Keratinocyte (primary cell): Measurements from ENCODE around the gene TMA7. TPM values are rescaled to one million over a fixed set of nuclear protein-coding genes. Genes with fewer than 3 reads are reported as not detected.
A peak's percentile ranks its signal among the peaks of the same experiment; 100 is the strongest.

Source experiments
- DNase-seq: peaks from one replicate; pipeline ENCODE4 v3.0.0-alpha.2; 2011; ENCODE audit warnings: low read depth, missing footprints, low spot score
- FAIRE-seq: peaks from 2 replicates; lab custom pipeline; 2011; peaks lifted over from hg19 to GRCh38; lab: Jason Lieb, UNC
- H2AFZ ChIP-seq: 2 replicates; pipeline ENCODE4 v1.6.0; 2012; ENCODE audit warnings: low read length, control low read depth, inconsistent platforms; ENCODE audit not compliant: control insufficient read depth
- H3K27ac ChIP-seq: 2 replicates; pipeline ENCODE4 v1.5.1; 2011; ENCODE audit warnings: low read length; ENCODE audit not compliant: control insufficient read depth, insufficient read depth
- H3K27me3 ChIP-seq: 3 replicates; pipeline ENCODE4 v1.6.0; 2011; ENCODE audit warnings: low read length; ENCODE audit not compliant: control insufficient read depth, insufficient read depth; ENCODE audit errors: extremely low read depth
- H3K36me3 ChIP-seq, 2 experiments: 2 replicates in 1 of 2; 3 replicates in 1 of 2; pipeline ENCODE4 v1.5.1; 2011; ENCODE audit warnings: low read length in 2 of 2, mild to moderate bottlenecking in 1 of 2; ENCODE audit not compliant: control insufficient read depth in 2 of 2, insufficient read depth in 2 of 2; ENCODE audit errors: extremely low read depth in 1 of 2
- H3K4me1 ChIP-seq: 3 replicates; pipeline ENCODE4 v1.5.1; 2011; ENCODE audit warnings: low read length; ENCODE audit not compliant: control insufficient read depth, insufficient read depth; ENCODE audit errors: extremely low read depth
- H3K4me2 ChIP-seq: 3 replicates; pipeline ENCODE4 v1.6.0; 2011; ENCODE audit warnings: low read depth, low read length; ENCODE audit not compliant: control insufficient read depth, insufficient read depth; ENCODE audit errors: extremely low read depth
- H3K4me3 ChIP-seq, 3 experiments: fragments of 200-600 bp in 1 of 3; sonication (generic) in 1 of 3; 2 replicates in 2 of 3; 3 replicates in 1 of 3; pipeline ENCODE4 v1.5.1; 2011 to 2016; ENCODE audit warnings: low read length in 3 of 3, mild to moderate bottlenecking in 3 of 3, control low read depth in 2 of 3, inconsistent platforms in 1 of 3, low read depth in 1 of 3, mixed read lengths in 1 of 3, mixed run types in 1 of 3, moderate library complexity in 1 of 3; ENCODE audit not compliant: control insufficient read depth in 2 of 3, insufficient read depth in 2 of 3; ENCODE audit errors: extremely low read depth in 1 of 3
- H3K79me2 ChIP-seq: 2 replicates; pipeline ENCODE4 v1.6.0; 2012; ENCODE audit warnings: low read length; ENCODE audit not compliant: control insufficient read depth, insufficient read depth
- H3K9ac ChIP-seq: 3 replicates; pipeline ENCODE4 v1.6.0; 2011; ENCODE audit warnings: low read length; ENCODE audit not compliant: control insufficient read depth, insufficient read depth; ENCODE audit errors: extremely low read depth
- H3K9me1 ChIP-seq: 3 replicates; pipeline ENCODE4 v1.6.0; 2011; ENCODE audit warnings: low read length; ENCODE audit not compliant: control insufficient read depth, insufficient read depth; ENCODE audit errors: extremely low read depth
- H3K9me3 ChIP-seq: 2 replicates; pipeline ENCODE4 v1.5.1; 2012; ENCODE audit warnings: low read depth, low read length; ENCODE audit not compliant: control insufficient read depth
- H4K20me1 ChIP-seq: 3 replicates; pipeline ENCODE4 v1.6.0; 2011; ENCODE audit warnings: low read length; ENCODE audit not compliant: control insufficient read depth, insufficient read depth; ENCODE audit errors: extremely low read depth
- EZH2 ChIP-seq: IDR thresholded peaks from one replicate; pipeline ENCODE4 v1.6.1; 2012; ENCODE audit warnings: inconsistent platforms, mild to moderate bottlenecking, low read length, moderate library complexity
- dilution Hi-C: fragments of 300-500 bp; cut with MboI; formaldehyde crosslinking; loops from one replicate; pipeline ENCODE4 v1.7.0; 2020; ENCODE audit warnings: low sequenced_read_pairs; ENCODE audit not compliant: extremely low pct_ligation_motif_present
- polyA plus RNA-seq, 5 experiments: library from polyadenylated mRNA; depleted of rRNA in 3 of 5; stranded (reverse) in 3 of 5; stranded (forward) in 1 of 5; unstranded in 1 of 5; fragments of >200 nt; gene quantifications; 1 replicate in 1 of 5; 2 replicates in 3 of 5; 3 replicates in 1 of 5; pipeline versions ENCODE4 v1.2.1 to v1.2.3, GENCODE V29; 2011 to 2012; ENCODE audit warnings: missing spikeins in 2 of 5, low read depth in 1 of 5, low replicate concordance in 1 of 5
- TF ChIP-seq, protein P1 (sequence below), 3 experiments: IDR thresholded peaks in 1 of 3; conservative IDR thresholded peaks in 1 of 3; optimal IDR thresholded peaks in 1 of 3; 2 replicates in 2 of 3; 3 replicates in 1 of 3; pipeline versions ENCODE3 to v1.5.1; 2011; ENCODE audit warnings: low read length in 3 of 3, mild to moderate bottlenecking in 3 of 3, moderate library complexity in 2 of 3, control low read depth in 1 of 3, inconsistent platforms in 1 of 3; ENCODE audit not compliant: insufficient read depth in 2 of 3; ENCODE audit errors: extremely low read depth in 1 of 3

Gene TMA7
- polyA plus RNA-seq, 1 donor (not counting 4 experiments of a cell fraction or from before 2014, with no cell fraction given): 418 TPM

DNA sequence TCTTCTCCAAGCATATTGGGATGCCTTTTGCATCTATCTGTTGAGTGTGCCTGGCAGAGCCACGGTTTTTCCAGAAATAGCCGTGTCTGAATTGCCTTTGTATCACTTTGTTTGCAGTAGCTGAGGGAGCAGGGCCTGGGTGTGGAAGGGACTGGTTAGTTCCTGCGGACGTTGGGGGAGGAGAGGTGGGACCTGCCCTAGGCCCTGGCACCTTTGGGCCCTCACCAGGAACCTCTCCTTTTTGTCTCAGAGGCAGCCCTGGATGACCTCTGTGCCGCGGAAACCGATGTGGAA lies 25.1 kb downstream of the TMA7 start:
- Histone ChIP-seq H3K27ac (peak overlapping the region; percentile 98), H4K20me1 (no peaks in the 10 kb centered on the region), H3K4me3 (no peak overlapping the region), H3K9me3 (no peaks in the 10 kb centered on the region), H3K36me3 (peaks cover 15 to 40% of the 10 kb centered on the region in 2 experiments), H3K27me3 (no peaks in the 10 kb centered on the region), H3K79me2 (peaks cover 34% of the 10 kb centered on the region), H3K4me1 (peaks cover 31% of the 10 kb centered on the region), H3K4me2 (peak overlapping the region; percentile 27), H2AFZ (no peak overlapping the region), H3K9me1 (no peaks in the 10 kb centered on the region), H3K9ac (peak overlapping the region; percentile 93)
- DNase-seq (no peak), FAIRE-seq (no peak)
- dilution Hi-C loops: no loop called here
- TF ChIP-seq, protein P1, sequence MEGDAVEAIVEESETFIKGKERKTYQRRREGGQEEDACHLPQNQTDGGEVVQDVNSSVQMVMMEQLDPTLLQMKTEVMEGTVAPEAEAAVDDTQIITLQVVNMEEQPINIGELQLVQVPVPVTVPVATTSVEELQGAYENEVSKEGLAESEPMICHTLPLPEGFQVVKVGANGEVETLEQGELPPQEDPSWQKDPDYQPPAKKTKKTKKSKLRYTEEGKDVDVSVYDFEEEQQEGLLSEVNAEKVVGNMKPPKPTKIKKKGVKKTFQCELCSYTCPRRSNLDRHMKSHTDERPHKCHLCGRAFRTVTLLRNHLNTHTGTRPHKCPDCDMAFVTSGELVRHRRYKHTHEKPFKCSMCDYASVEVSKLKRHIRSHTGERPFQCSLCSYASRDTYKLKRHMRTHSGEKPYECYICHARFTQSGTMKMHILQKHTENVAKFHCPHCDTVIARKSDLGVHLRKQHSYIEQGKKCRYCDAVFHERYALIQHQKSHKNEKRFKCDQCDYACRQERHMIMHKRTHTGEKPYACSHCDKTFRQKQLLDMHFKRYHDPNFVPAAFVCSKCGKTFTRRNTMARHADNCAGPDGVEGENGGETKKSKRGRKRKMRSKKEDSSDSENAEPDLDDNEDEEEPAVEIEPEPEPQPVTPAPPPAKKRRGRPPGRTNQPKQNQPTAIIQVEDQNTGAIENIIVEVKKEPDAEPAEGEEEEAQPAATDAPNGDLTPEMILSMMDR (optimal IDR thresholded peaks at IDR 0.05 in 1 of 3, IDR thresholded peaks at IDR 0.05 in 1 of 3, conservative IDR thresholded peaks at IDR 0.05 in 1 of 3; ENCODE audit: extremely low read depth in 1 of 3, insufficient read depth in 2 of 3, low read length in 3 of 3): no peak
- TF ChIP-seq EZH2: no peak

DNA sequence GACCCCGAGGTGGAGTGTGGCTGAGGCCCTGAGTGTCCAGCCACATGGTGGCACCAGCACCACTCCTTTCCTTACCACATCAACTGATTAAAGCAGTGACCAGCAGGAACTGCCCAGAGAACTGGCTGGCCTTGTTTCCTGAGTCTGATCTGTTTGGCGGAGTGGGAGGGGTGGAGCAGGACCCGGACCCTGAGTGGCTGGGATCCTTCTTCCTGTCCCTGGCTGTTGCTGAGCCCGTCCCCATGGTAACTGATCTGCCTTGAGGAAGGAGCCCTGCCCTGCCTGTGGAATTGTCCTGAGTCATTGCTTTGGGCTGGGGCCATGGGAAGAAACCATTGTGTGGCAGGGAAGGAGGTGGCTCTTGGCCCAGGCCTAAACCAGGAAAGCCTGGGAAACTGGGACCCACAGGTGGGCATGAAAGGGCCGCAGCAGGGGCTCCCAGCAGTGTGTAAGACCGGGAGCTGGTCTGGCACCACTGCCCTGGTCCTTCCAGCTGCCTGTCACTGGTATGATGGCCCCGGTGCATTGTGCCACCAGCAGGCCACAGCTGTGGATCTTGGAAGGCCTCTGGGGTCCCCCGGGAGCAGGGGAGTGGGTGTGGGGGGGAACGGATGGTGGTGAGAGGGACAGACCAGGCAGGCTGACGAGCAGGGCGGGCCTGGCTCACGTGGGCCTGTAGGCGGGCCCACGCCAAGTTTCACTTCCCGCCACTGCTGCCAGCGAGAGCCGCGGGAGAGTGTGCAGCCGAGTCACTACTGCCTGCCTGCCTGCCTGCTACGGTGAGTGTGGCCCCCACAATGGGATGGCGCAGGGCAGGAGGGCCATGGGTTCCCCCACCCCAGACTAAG lies 25.7 kb downstream of the TMA7 start:
- H3K9me1 ChIP-seq: no peaks in the 10 kb centered on the region
- H3K27me3 ChIP-seq: no peaks in the 10 kb centered on the region
- dilution Hi-C loops: no loop called here
- peak; percentile 89 for FAIRE-seq
- no peaks in the 10 kb centered on the region for H3K9me3 ChIP-seq
- peak overlapping the region; percentile 93 for H3K9ac ChIP-seq
- DNase-seq: peak; percentile 95
- peaks cover 40% of the 10 kb centered on the region for H3K79me2 ChIP-seq
- peak overlapping the region; percentile 35 to 64 (median 56) for H3K4me3 ChIP-seq
- H3K4me1 ChIP-seq: peaks cover 31% of the 10 kb centered on the region
- peaks cover 11 to 35% of the 10 kb centered on the region in 2 experiments for H3K36me3 ChIP-seq
- no peaks in the 10 kb centered on the region for H4K20me1 ChIP-seq
- H3K27ac ChIP-seq: peak overlapping the region; percentile 98
- H3K4me2 ChIP-seq: peak overlapping the region; percentile 63
- TF ChIP-seq, protein P1 (optimal IDR thresholded peaks at IDR 0.05 in 1 of 3, IDR thresholded peaks at IDR 0.05 in 1 of 3, conservative IDR thresholded peaks at IDR 0.05 in 1 of 3; ENCODE audit: extremely low read depth in 1 of 3, insufficient read depth in 2 of 3, low read length in 3 of 3): peak in 2 of 3 experiments; percentile 55 to 62
- TF ChIP-seq EZH2: no peak
- peak overlapping the region; percentile 38 for H2AFZ ChIP-seq
